Gastroesophageal sphincter (tissue), 4 donors: ENCODE data around the gene TNNT2. TPM values are rescaled to one million over a fixed set of nuclear protein-coding genes. Genes with fewer than 3 reads are reported as not detected.

ENCODE experiments used
- ATAC-seq: fragments of 150-250 bp; one replicate; pipeline ENCODE4 v1.9.1; 2016; ENCODE audit warnings: mild to moderate bottlenecking, moderate library complexity
- H3K27ac ChIP-seq, 4 donors: fragments of 200-600 bp; sonication (generic) in 3 of 4; 1 replicate in 3 of 4; 2 replicates in 1 of 4; pipeline ENCODE4 v1.5.1; 2016 to 2019
- H3K27me3 ChIP-seq: fragments of 200-600 bp; sonication (generic); one replicate; pipeline ENCODE4 v1.5.1; 2019
- H3K36me3 ChIP-seq, 2 donors: fragments of 200-600 bp; sonication (generic); one replicate each; pipeline ENCODE4 v1.5.1; 2019; ENCODE audit warnings: control low read depth in 1 of 2
- H3K4me1 ChIP-seq, 3 donors: fragments of 200-600 bp; sonication (generic); 1 replicate in 2 of 3; 2 replicates in 1 of 3; pipeline ENCODE4 v1.5.1; 2016 to 2019; ENCODE audit warnings: control low read depth in 2 of 3
- H3K4me3 ChIP-seq, 2 donors: fragments of 200-600 bp; sonication (generic); one replicate each; pipeline ENCODE4 v1.5.1; 2019; ENCODE audit warnings: mild to moderate bottlenecking in 1 of 2, moderate library complexity in 1 of 2
- H3K9me3 ChIP-seq, 3 donors: fragments of 200-600 bp; sonication (generic); one replicate each; pipeline ENCODE4 v1.5.1; 2017 to 2019; ENCODE audit warnings: control low read depth in 2 of 3
- EP300 ChIP-seq: sonication (generic); formaldehyde crosslinking; IDR thresholded peaks from one replicate; pipeline ENCODE4 v1.6.1; 2017; ENCODE audit warnings: antibody characterized with exemption, mild to moderate bottlenecking
- POLR2A ChIP-seq, 2 donors: fragments of 450-650 bp; IDR thresholded peaks; one replicate each; pipeline ENCODE4 v1.6.1; 2017; ENCODE audit warnings: antibody characterized with exemption in 2 of 2, mild to moderate bottlenecking in 2 of 2, moderate library complexity in 1 of 2
- POLR2AphosphoS5 ChIP-seq: sonication (generic); formaldehyde crosslinking; IDR thresholded peaks from one replicate; pipeline ENCODE4 v1.6.1; 2017; ENCODE audit warnings: antibody characterized with exemption
- WGBS, 2 donors: methylation state at CpG; one replicate each; pipeline ENCODE4 v1.1.5; 2018; ENCODE audit warnings: low coverage in 1 of 2; 5-methylcytosine and 5-hydroxymethylcytosine counted together
- total RNA-seq, 4 donors: library from RNA; depleted of rRNA; stranded (reverse); fragments of >200 nt; gene quantifications; one replicate each; pipeline ENCODE4 v1.1.0, GENCODE V29; 2016
- TF ChIP-seq, protein P1 (sequence below), 4 experiments: fragments of 200-600 bp in 2 of 4; fragments of 450-650 bp in 2 of 4; sonication (generic) in 1 of 4; IDR thresholded peaks; one replicate each; pipeline ENCODE4 v1.5.1; 2017 to 2019; ENCODE audit warnings: antibody characterized with exemption in 4 of 4, mild to moderate bottlenecking in 2 of 4, moderate library complexity in 2 of 4

The TNNT2 gene
- total RNA-seq, 4 donors from 2014 or later: 0.47 to 0.94 (median 0.81) TPM; not detected in 1

DNA sequence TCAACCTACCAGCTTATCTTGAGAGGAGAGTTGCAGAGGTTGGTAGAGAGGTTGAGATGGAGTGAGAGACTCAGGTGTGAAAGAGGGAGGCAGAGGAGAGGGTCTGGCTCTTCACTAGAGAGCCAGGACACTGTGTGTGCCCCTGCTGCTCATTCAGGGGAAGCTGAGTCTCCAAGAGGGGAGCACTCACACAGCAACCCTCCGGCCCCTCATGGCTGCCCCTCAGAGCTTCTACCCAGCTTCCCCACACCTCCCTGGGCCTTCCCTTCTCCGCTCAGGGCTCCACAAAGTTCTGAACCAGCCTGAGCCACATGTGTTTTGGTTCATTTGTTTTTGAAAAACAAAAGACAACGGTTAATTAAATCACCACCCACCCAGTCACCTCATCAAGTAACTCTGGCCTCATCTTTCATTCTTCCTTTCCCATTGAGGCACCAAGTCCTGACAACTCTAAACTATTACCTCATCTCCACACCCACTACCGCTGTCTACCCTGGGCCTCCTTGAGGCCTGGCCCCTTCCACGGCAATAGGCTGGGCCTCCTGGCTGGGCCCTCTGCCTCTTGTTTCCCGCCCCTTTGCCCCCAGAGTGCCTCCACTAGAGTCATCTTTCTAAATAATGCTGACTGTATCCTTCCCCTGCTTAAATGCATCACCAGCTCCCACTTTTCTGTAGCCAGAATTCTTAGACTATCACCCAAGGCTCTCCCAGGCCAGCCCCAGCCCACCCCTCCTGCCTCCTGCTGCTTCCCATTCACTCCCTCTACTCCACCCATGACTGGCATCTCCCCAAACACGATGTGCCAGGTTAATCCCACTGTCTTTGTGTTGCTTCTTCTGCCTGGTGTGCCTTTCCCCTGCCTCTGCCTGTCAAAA lies 33.0 kb downstream of the TNNT2 start:
- Histone ChIP-seq H3K27me3 (peaks cover 28% of the 10 kb centered on the region), H3K36me3 (no peaks in the 10 kb centered on the region), H3K4me3 (no peak overlapping the region), H3K4me1 (no peaks in the 10 kb centered on the region), H3K27ac (no peak overlapping the region), H3K9me3 (peaks cover 0 to 17% (median 0%) of the 10 kb centered on the region in 3 donors)
- WGBS, 2 donors: 70 to 72% methylated on average over 5 to 7 of the region's 7 CpGs
- no peak for ATAC-seq
- TF ChIP-seq EP300 (no peak), POLR2AphosphoS5 (no peak), POLR2A (IDR thresholded peaks at IDR 0.05) (no peak)
- TF ChIP-seq, protein P1, sequence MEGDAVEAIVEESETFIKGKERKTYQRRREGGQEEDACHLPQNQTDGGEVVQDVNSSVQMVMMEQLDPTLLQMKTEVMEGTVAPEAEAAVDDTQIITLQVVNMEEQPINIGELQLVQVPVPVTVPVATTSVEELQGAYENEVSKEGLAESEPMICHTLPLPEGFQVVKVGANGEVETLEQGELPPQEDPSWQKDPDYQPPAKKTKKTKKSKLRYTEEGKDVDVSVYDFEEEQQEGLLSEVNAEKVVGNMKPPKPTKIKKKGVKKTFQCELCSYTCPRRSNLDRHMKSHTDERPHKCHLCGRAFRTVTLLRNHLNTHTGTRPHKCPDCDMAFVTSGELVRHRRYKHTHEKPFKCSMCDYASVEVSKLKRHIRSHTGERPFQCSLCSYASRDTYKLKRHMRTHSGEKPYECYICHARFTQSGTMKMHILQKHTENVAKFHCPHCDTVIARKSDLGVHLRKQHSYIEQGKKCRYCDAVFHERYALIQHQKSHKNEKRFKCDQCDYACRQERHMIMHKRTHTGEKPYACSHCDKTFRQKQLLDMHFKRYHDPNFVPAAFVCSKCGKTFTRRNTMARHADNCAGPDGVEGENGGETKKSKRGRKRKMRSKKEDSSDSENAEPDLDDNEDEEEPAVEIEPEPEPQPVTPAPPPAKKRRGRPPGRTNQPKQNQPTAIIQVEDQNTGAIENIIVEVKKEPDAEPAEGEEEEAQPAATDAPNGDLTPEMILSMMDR (IDR thresholded peaks at IDR 0.05): no peak

DNA sequence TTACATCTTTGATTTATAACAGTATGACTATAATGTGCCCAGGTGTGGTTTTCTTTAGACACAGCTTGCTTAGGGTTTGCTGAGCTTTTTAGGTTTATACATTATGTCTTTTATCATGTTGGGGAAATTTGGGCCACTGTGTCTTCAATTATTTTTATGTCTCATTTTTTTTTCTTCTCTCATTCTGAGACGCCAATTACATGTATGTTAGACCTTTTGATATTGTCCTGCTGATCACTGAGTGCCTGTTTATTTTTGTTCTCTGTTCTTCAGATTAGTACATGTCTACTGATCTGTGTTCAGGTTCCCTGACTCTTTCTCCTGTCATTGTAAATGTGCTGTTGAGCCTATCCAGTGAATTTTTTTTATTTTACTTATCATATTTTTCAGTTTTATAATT lies 36.1 kb downstream of the TNNT2 start:
- H3K27ac ChIP-seq: no peak overlapping the region
- no peak for ATAC-seq
- no peaks in the 10 kb centered on the region for H3K36me3 ChIP-seq
- peaks cover 0 to 17% (median 0%) of the 10 kb centered on the region in 3 donors for H3K9me3 ChIP-seq
- WGBS, 2 donors: 60 to 88% methylated on average over 1 of the region's 1 CpG
- H3K27me3 ChIP-seq: peaks cover 13% of the 10 kb centered on the region
- no peak for TF ChIP-seq EP300
- no peak for TF ChIP-seq POLR2AphosphoS5
- TF ChIP-seq, protein P1 (IDR thresholded peaks at IDR 0.05): no peak
- TF ChIP-seq POLR2A (IDR thresholded peaks at IDR 0.05): no peak
- no peaks in the 10 kb centered on the region for H3K4me1 ChIP-seq
- no peak overlapping the region for H3K4me3 ChIP-seq

DNA sequence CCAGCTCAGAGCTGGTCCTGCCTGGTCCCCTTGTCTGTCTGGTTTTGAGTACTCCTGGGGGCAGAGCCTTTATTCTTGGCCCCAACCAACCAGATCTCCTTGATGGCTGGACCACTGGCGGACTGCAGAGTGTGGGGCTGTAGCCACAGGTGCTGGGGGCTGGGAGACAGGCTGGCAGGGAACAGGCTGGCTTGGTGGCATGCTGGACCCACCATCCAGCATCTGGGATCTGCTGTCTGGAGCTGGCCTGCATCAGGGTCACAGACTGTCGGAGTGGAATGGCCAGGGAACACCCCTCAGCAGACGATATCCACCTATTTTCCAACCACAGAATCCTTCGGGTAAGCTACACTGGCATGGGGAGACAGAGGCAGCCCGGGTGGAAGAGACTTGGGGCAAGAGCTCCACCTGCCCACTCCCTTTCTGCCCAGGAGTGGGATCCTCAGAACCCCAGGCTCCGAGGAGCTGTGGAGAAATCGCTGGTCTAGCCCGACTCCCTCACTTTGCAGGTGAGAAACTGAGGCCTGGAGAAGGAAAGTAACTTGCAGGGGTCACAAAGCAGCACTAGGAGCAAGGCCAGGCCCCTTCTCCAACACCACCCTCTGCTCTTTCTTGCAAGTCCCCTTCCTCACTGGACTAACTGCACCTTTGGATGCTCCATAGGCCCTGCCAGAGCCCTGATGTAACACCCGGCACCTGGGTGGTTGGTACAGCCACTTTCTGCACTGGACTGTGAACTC lies 40.6 kb downstream of the TNNT2 start:
- ATAC-seq: no peak
- Histone ChIP-seq H3K36me3 (no peaks in the 10 kb centered on the region), H3K9me3 (peaks cover 0 to 9% (median 0%) of the 10 kb centered on the region in 3 donors), H3K27ac (no peak overlapping the region), H3K4me1 (no peaks in the 10 kb centered on the region), H3K27me3 (no peaks in the 10 kb centered on the region), H3K4me3 (no peak overlapping the region)
- TF ChIP-seq POLR2AphosphoS5 (no peak), POLR2A (IDR thresholded peaks at IDR 0.05) (no peak), EP300 (no peak)
- TF ChIP-seq, protein P1 (IDR thresholded peaks at IDR 0.05): no peak
- WGBS, 2 donors: 100% methylated on average over 1 to 2 of the region's 9 CpGs

DNA sequence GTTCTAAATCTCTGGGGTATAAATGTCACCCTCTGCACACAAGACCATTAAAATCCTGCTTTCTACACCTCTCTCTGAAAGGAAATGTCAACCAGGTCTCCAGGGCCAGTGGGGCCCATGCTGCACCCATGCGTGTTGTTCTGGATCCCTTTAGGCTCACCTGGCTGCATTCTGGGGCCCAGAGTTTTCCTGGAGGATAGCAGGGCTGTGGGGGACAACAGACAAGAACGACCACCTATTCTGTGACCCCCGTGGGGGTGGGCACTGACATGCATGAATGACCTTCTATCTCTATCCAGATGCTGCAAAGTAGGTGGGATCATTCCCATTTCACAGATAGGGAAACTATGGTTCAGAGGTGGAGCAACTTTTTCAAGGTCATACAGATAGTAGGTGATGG lies 41.6 kb downstream of the TNNT2 start:
- Histone ChIP-seq H3K27ac (no peak overlapping the region), H3K4me3 (no peak overlapping the region), H3K4me1 (no peaks in the 10 kb centered on the region), H3K9me3 (no peaks in the 10 kb centered on the region), H3K36me3 (no peaks in the 10 kb centered on the region), H3K27me3 (no peaks in the 10 kb centered on the region)
- WGBS, 2 donors: 100% methylated on average over 1 of the region's 3 CpGs
- TF ChIP-seq POLR2A (IDR thresholded peaks at IDR 0.05): no peak
- TF ChIP-seq, protein P1 (IDR thresholded peaks at IDR 0.05): no peak
- no peak for TF ChIP-seq POLR2AphosphoS5
- TF ChIP-seq EP300: no peak
- no peak for ATAC-seq
